ENCODE data around the gene CLEC2D. TPM values are rescaled to one million over a fixed set of nuclear protein-coding genes. Genes with fewer than 3 reads are reported as not detected.

The CLEC2D gene
- total and polyA plus RNA-seq, 2 donors (not counting 3 experiments of a cell fraction or from before 2014, with no cell fraction given): 1.8 to 4.1 TPM

DNA sequence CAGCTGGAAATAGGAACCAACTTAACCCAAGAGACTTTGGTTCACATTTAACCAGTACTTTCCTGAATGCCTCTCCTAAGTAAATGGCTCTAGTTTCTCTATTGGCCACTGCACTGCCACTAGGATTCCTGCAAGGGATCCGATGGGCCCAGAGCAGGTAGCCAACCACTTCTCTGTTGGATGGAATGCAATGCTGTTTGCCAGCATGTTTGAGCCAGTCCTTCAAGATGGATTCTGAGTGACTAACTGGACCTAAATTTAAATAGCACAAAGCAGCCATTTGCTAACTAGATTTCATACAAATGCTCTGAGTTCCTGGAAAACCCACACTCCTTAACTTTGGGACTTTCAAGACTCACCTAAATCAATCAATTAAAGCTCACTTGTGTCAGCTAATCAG is 9.5 kb upstream of the CLEC2D start:
- Histone ChIP-seq H3K4me1 (ENCODE audit: control insufficient read depth, extremely low read depth, insufficient read depth, low read length) (no peaks in the 10 kb centered on the region), H3K4me3 (replicated peaks in 1 of 3; ENCODE audit: insufficient read depth in 1 of 3, low read depth in 1 of 3, low read length in 3 of 3) (no peak overlapping the region), H3K27me3 (ENCODE audit: control insufficient read depth in 2 of 2, insufficient read depth in 2 of 2, low read length in 2 of 2) (no peaks in the 10 kb centered on the region), H4K20me1 (replicated peaks; ENCODE audit: control insufficient read depth, extremely low read depth, insufficient read depth, low read length) (no peaks in the 10 kb centered on the region), H3K9me3 (replicated peaks; ENCODE audit: control insufficient read depth, insufficient read depth, low read length) (no peaks in the 10 kb centered on the region), H3K9ac (replicated peaks; ENCODE audit: extremely low read depth, insufficient read depth, low read length) (no peak overlapping the region), H3K79me2 (ENCODE audit: control insufficient read depth, insufficient read depth, low read length) (no peaks in the 10 kb centered on the region), H3K9me1 (replicated peaks; ENCODE audit: control insufficient read depth, extremely low read depth, insufficient read depth, low read length) (no peaks in the 10 kb centered on the region), H2AFZ (ENCODE audit: low read depth, low read length) (no peak overlapping the region), H3K36me3 (ENCODE audit: control insufficient read depth in 2 of 2, extremely low read depth in 1 of 2, insufficient read depth in 2 of 2, low read length in 2 of 2) (no peaks in the 10 kb centered on the region), H3K4me2 (ENCODE audit: insufficient read depth, low read length) (no peak overlapping the region), H3K27ac (ENCODE audit: insufficient read depth, low read depth, low read length) (no peak overlapping the region)
- ChIA-PET POLR2A (no interaction called here), CTCF (no interaction called here)
- no peak for TF ChIP-seq EZH2 (IDR thresholded peaks at IDR 0.05; ENCODE audit: borderline replicate concordance, low read depth, low read length, severe bottlenecking)
- TF ChIP-seq MYC (IDR thresholded peaks at IDR 0.05; ENCODE audit: low read depth, low read length): no peak
- TF ChIP-seq POLR2AphosphoS5 (IDR thresholded peaks at IDR 0.05; ENCODE audit: insufficient read depth, low read depth, low read length): no peak
- TF ChIP-seq JUN (IDR thresholded peaks at IDR 0.05; ENCODE audit: borderline replicate concordance, insufficient read depth, insufficient read length, low read depth): no peak
- no peak for TF ChIP-seq GATA2 (IDR thresholded peaks at IDR 0.05; ENCODE audit: insufficient read depth, insufficient read length, low read depth, low read length)
- no peak for TF ChIP-seq POLR2A (IDR thresholded peaks at IDR 0.05; ENCODE audit: low read depth, low read length)
- TF ChIP-seq, protein P1, sequence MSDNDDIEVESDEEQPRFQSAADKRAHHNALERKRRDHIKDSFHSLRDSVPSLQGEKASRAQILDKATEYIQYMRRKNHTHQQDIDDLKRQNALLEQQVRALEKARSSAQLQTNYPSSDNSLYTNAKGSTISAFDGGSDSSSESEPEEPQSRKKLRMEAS (IDR thresholded peaks at IDR 0.05; ENCODE audit: insufficient read depth, insufficient read length): no peak
- no peak for TF ChIP-seq FOS (IDR thresholded peaks at IDR 0.05; ENCODE audit: borderline replicate concordance, insufficient read depth, low read length)
- TF ChIP-seq, protein P2, sequence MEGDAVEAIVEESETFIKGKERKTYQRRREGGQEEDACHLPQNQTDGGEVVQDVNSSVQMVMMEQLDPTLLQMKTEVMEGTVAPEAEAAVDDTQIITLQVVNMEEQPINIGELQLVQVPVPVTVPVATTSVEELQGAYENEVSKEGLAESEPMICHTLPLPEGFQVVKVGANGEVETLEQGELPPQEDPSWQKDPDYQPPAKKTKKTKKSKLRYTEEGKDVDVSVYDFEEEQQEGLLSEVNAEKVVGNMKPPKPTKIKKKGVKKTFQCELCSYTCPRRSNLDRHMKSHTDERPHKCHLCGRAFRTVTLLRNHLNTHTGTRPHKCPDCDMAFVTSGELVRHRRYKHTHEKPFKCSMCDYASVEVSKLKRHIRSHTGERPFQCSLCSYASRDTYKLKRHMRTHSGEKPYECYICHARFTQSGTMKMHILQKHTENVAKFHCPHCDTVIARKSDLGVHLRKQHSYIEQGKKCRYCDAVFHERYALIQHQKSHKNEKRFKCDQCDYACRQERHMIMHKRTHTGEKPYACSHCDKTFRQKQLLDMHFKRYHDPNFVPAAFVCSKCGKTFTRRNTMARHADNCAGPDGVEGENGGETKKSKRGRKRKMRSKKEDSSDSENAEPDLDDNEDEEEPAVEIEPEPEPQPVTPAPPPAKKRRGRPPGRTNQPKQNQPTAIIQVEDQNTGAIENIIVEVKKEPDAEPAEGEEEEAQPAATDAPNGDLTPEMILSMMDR (IDR thresholded peaks at IDR 0.05; ENCODE audit: extremely low read depth in 1 of 2, insufficient read depth in 1 of 2, low read depth in 1 of 2, low read length in 2 of 2): no peak
- intact Hi-C loops (cut with micrococcal nuclease): no loop called here
- no TSS peak for BruUV-seq (replicated peaks)
- dilution Hi-C loops (cut with MboI; ENCODE audit: extremely low pct_ligation_motif_present, low sequenced_read_pairs): no loop called here
- DNase-seq (ENCODE audit: low read depth, low spot score) (no peak), FAIRE-seq (no peak)

All from endothelial cell of umbilical vein (primary cell).